PC-3 (cell line): ENCODE data around the gene ORAI2. TPM values are rescaled to one million over a fixed set of nuclear protein-coding genes. Genes with fewer than 3 reads are reported as not detected.
A peak's percentile ranks its signal among the peaks of the same experiment; 100 is the strongest.

Experiments used
- ATAC-seq: fragments of 200-7000 bp; cut with Tn5 transposase; 2 replicates; pipeline ENCODE4 v1.9.1; 2020; ENCODE audit warnings: mild to moderate bottlenecking, moderate library complexity
- BruUV-seq: library from RNA; stranded (reverse); fragments of 400-500 nt; replicated peaks from 2 replicates; lab custom pipeline; 2021; lab: Mats Ljungman, UMichigan
- CTCF ChIA-PET: fragments of 300-600 bp; sonication (Branson Sonifier 250); formaldehyde crosslinking; loops from one replicate; lab custom pipeline; 2022; ENCODE audit warnings: antibody characterized with exemption; lab: Charles Lee
- POLR2A ChIA-PET: fragments of 300-600 bp; sonication (Branson Sonifier 250); formaldehyde crosslinking; loops from one replicate; lab custom pipeline; 2022; ENCODE audit warnings: antibody characterized with exemption; ENCODE audit not compliant: unreplicated experiment; lab: Charles Lee
- DNase-seq: peaks from one replicate; pipeline ENCODE4 v3.0.0-alpha.2; 2015
- H2AFZ ChIP-seq: fragments of 300-600 bp; sonication (generic); 2 replicates; pipeline ENCODE4 v1.6.0; 2016; ENCODE audit warnings: antibody characterized with exemption, low read length
- H3F3A ChIP-seq: fragments of 300-600 bp; sonication (generic); one replicate; pipeline ENCODE4 v1.6.0; 2017; ENCODE audit warnings: antibody characterized with exemption, low read length, control low read depth, mild to moderate bottlenecking; ENCODE audit not compliant: unreplicated experiment
- H3K27ac ChIP-seq: fragments of 300-600 bp; sonication (generic); 2 replicates; pipeline ENCODE4 v1.5.1; 2016; ENCODE audit warnings: mild to moderate bottlenecking, low read length
- H3K27me3 ChIP-seq: fragments of 300-600 bp; sonication (generic); 2 replicates; pipeline ENCODE4 v1.6.1; 2016; ENCODE audit warnings: low read length, mixed read lengths
- H3K36me3 ChIP-seq: fragments of 300-600 bp; sonication (generic); 2 replicates; pipeline ENCODE4 v1.6.1; 2016; ENCODE audit warnings: low read depth, mixed run types, low read length, mixed read lengths
- H3K4me1 ChIP-seq: fragments of 300-600 bp; sonication (generic); 2 replicates; pipeline ENCODE4 v1.5.1; 2016; ENCODE audit warnings: low read length; ENCODE audit not compliant: insufficient read depth
- H3K4me2 ChIP-seq: fragments of 300-600 bp; sonication (generic); 2 replicates; pipeline ENCODE4 v1.6.0; 2016; ENCODE audit warnings: low read length
- H3K4me3 ChIP-seq: fragments of 300-600 bp; sonication (generic); 2 replicates; pipeline ENCODE4 v1.5.1; 2016; ENCODE audit warnings: mild to moderate bottlenecking, low read length, mixed read lengths
- H3K79me2 ChIP-seq: fragments of 300-600 bp; sonication (generic); 2 replicates; pipeline ENCODE4 v1.6.1; 2017; ENCODE audit warnings: low read length, mixed read lengths
- H3K9ac ChIP-seq: fragments of 300-600 bp; sonication (generic); 2 replicates; pipeline ENCODE4 v1.6.0; 2016; ENCODE audit warnings: mild to moderate bottlenecking, low read length
- H3K9me2 ChIP-seq: fragments of 300-600 bp; sonication (generic); replicated peaks from 2 replicates; pipeline ENCODE4 v1.6.1; 2016; ENCODE audit warnings: mixed run types, low read length, mixed read lengths
- H3K9me3 ChIP-seq: fragments of 300-600 bp; sonication (generic); 2 replicates; pipeline ENCODE4 v1.6.1; 2016; ENCODE audit warnings: low read length, mixed read lengths
- H4K20me1 ChIP-seq: fragments of 300-600 bp; sonication (generic); 2 replicates; pipeline ENCODE4 v1.6.1; 2016; ENCODE audit warnings: low read length, mixed read lengths
- CTCF ChIP-seq: fragments of 300-600 bp; sonication (generic); conservative IDR thresholded peaks from 2 replicates; pipeline ENCODE4 v1.5.1; 2017; ENCODE audit warnings: antibody characterized with exemption, low read depth, mild to moderate bottlenecking, low read length
- EZH2 ChIP-seq: fragments of 300-600 bp; sonication (generic); IDR thresholded peaks from one replicate; pipeline ENCODE4 v1.6.1; 2017; ENCODE audit warnings: antibody characterized with exemption, mild to moderate bottlenecking, low read length; ENCODE audit not compliant: unreplicated experiment
- EZH2phosphoT487 ChIP-seq: fragments of 300-600 bp; sonication (generic); IDR thresholded peaks from 2 replicates; pipeline ENCODE4 v1.6.1; 2018; ENCODE audit warnings: mild to moderate bottlenecking, antibody characterized with exemption, low read length, borderline replicate concordance
- intact Hi-C: fragments of 100-400 bp; cut with micrococcal nuclease; formaldehyde crosslinking; loops from 2 replicates; pipeline ENCODE4 v1.9.0; 2023
- total RNA-seq: library from RNA; depleted of rRNA; stranded (reverse); fragments of >200 nt; gene quantifications from 2 replicates; pipeline ENCODE4 v1.2.3, GENCODE V29; 2014

Gene ORAI2
- total RNA-seq, 1 experiment from 2014 or later, result 20.8 TPM

- intact Hi-C loops, result no loop called here
- ChIA-PET POLR2A (no interaction called here), CTCF (interaction anchor here (0.6 kb wide), 1 partner anchor 47 kb away, joined by 7 read pairs; no protein-coding TSS in a partner anchor)
- Histone ChIP-seq H3K27ac (no peak overlapping the region), H3K9ac (no peak overlapping the region), H3K36me3 (peaks cover 10% of the 10 kb centered on the region), H4K20me1 (no peaks in the 10 kb centered on the region), H3K79me2 (peaks cover 18% of the 10 kb centered on the region), H2AFZ (no peak overlapping the region), H3K27me3 (no peaks in the 10 kb centered on the region), H3K9me3 (no peaks in the 10 kb centered on the region), H3F3A (no peaks in the 10 kb centered on the region), H3K4me2 (no peak overlapping the region), H3K9me2 (no peaks in the 10 kb centered on the region), H3K4me3 (no peak overlapping the region), H3K4me1 (peaks cover 11% of the 10 kb centered on the region)
- no TSS peak for BruUV-seq
- DNase-seq (peak; percentile 12), ATAC-seq (no peak)
- TF ChIP-seq EZH2 (no peak), CTCF (no peak), EZH2phosphoT487 (no peak)
These were observed 39.9 kb upstream of the ORAI2 start for GRCh38 chr7:102393467-102393866.

GRCh38 chr7:102395592-102395872 lies 37.8 kb upstream of the ORAI2 start:
- no peaks in the 10 kb centered on the region for H4K20me1 ChIP-seq
- intact Hi-C loops, result loop anchor here (5.0 kb wide), 1 partner anchor 57 kb away; no protein-coding TSS in a partner anchor
- H3K36me3 ChIP-seq, result peaks cover 19% of the 10 kb centered on the region
- no peaks in the 10 kb centered on the region for H3K9me3 ChIP-seq
- peak overlapping the region; percentile 67 for H3K27ac ChIP-seq
- H3K9me2 ChIP-seq, result no peaks in the 10 kb centered on the region
- peak overlapping the region; percentile 95 for H3K9ac ChIP-seq
- DNase-seq (no peak), ATAC-seq (no peak)
- H3K79me2 ChIP-seq, result peaks cover 18% of the 10 kb centered on the region
- no peaks in the 10 kb centered on the region for H3F3A ChIP-seq
- BruUV-seq, result TSS peak; percentile 84
- peak overlapping the region; percentile 96 for H3K4me2 ChIP-seq
- CTCF ChIA-PET, result interaction anchor here (0.6 to 0.7 kb wide), 2 partner anchors 11 to 116 kb away, joined by 3 read pairs; no protein-coding TSS in a partner anchor
- H3K4me3 ChIP-seq, result peak overlapping the region; percentile 92
- TF ChIP-seq EZH2, result no peak
- TF ChIP-seq CTCF, result no peak
- TF ChIP-seq EZH2phosphoT487, result no peak
- peak overlapping the region; percentile 93 for H2AFZ ChIP-seq
- POLR2A ChIA-PET, result interaction anchor here (0.6 to 0.7 kb wide), 2 partner anchors 766 to 1812 kb away, joined by 8 to 11 read pairs; no protein-coding TSS in a partner anchor
- H3K27me3 ChIP-seq, result no peaks in the 10 kb centered on the region
- H3K4me1 ChIP-seq, result peaks cover 11% of the 10 kb centered on the region

- H3K27me3 ChIP-seq, result no peaks in the 10 kb centered on the region
- peaks cover 23% of the 10 kb centered on the region for H3K36me3 ChIP-seq
These were observed 37.3 kb upstream of the ORAI2 start, which contains the start of gene PRKRIP1 for GRCh38 chr7:102395873-102396709. Gene PRKRIP1, plus strand, starts transcription at chr7:102396363. Its CDS starts 49 bp downstream, at chr7:102396412.

More at GRCh38 chr7:102395873-102396709, 37.3 kb upstream of the ORAI2 start, which contains the start of gene PRKRIP1:
- Histone ChIP-seq H3F3A (no peaks in the 10 kb centered on the region), H3K4me3 (peak within 1 kb of the TSS; percentile 92), H3K9ac (peak within 1 kb of the TSS; percentile 95), H3K9me2 (no peaks in the 10 kb centered on the region), H3K79me2 (peaks cover 18% of the 10 kb centered on the region), H3K4me1 (peaks cover 11% of the 10 kb centered on the region), H4K20me1 (no peaks in the 10 kb centered on the region), H3K27ac (peak within 1 kb of the TSS; percentile 67), H3K4me2 (peak within 1 kb of the TSS; percentile 96), H2AFZ (peak within 1 kb of the TSS; percentile 93), H3K9me3 (no peaks in the 10 kb centered on the region)
- TF ChIP-seq EZH2phosphoT487 (no peak), EZH2 (no peak), CTCF (no peak)
- ChIA-PET POLR2A (interaction anchor here (0.6 to 0.7 kb wide), 2 partner anchors 766 to 1813 kb away, joined by 8 to 11 read pairs; no protein-coding TSS in a partner anchor), CTCF (interaction anchor here (0.6 to 0.8 kb wide), 3 partner anchors 10 to 116 kb away, joined by 3 read pairs; no protein-coding TSS in a partner anchor)
- no TSS peak for BruUV-seq
- ATAC-seq (peak; percentile 92), DNase-seq (peak; percentile 90)
- intact Hi-C loops, result loop anchor here (5.0 kb wide), 1 partner anchor 56 kb away; no protein-coding TSS in a partner anchor
